HEK293 (cell line): ENCODE results near the gene VAV3.

Experiments used
- CTCF ChIA-PET: fragments of 350-600 bp; formaldehyde crosslinking; extraction: SDS; loops from one replicate; lab custom pipeline; 2021; ENCODE audit warnings: antibody characterized with exemption; lab: Yijun Ruan, JAX
- POLR2A ChIA-PET: fragments of 300-600 bp; formaldehyde crosslinking; extraction: SDS; loops from one replicate; lab custom pipeline; 2020; ENCODE audit warnings: antibody characterized with exemption, inconsistent platforms; lab: Yijun Ruan, JAX
- H3K27ac ChIP-seq: fragments of 200-500 bp; sonication (Bioruptor generic); 2 replicates; pipeline ENCODE4 v1.5.1; 2014; ENCODE audit warnings: low read depth, low read length, control low read depth, inconsistent platforms; ENCODE audit errors: extremely low read depth
- H3K36me3 ChIP-seq, 2 experiments: fragments of 200-500 bp in 1 of 2; sonication (Bioruptor generic) in 1 of 2; 1 replicate in 1 of 2; 2 replicates in 1 of 2; pipeline ENCODE4 v1.5.1; 2014 to 2017; ENCODE audit warnings: inconsistent platforms in 2 of 2, low read length in 2 of 2; ENCODE audit not compliant: control insufficient read depth in 2 of 2, insufficient read depth in 1 of 2
- H3K4me1 ChIP-seq: fragments of 200-500 bp; sonication (Bioruptor generic); 2 replicates; pipeline ENCODE4 v1.5.1; 2014; ENCODE audit warnings: mild to moderate bottlenecking, low read length, inconsistent platforms; ENCODE audit not compliant: control insufficient read depth, insufficient read depth
- H3K4me3 ChIP-seq: 2 replicates; pipeline ENCODE4 v1.5.1; 2011; ENCODE audit warnings: low read depth, mild to moderate bottlenecking, control low read depth, low read length, moderate library complexity
- H3K9me3 ChIP-seq: fragments of 200-500 bp; sonication (Bioruptor generic); 2 replicates; pipeline ENCODE4 v1.5.1; 2014; ENCODE audit warnings: low read depth, low read length, inconsistent platforms; ENCODE audit not compliant: control insufficient read depth, insufficient read depth
- CTCF ChIP-seq: fragments of 450-650 bp; formaldehyde crosslinking; IDR thresholded peaks from 2 replicates; pipeline ENCODE4 v1.5.1; 2016; ENCODE audit warnings: missing biosample characterization, missing genetic modification characterization
- GLIS1 ChIP-seq: fragments of 450-650 bp; formaldehyde crosslinking; IDR thresholded peaks from 2 replicates; pipeline ENCODE4 v1.5.1; 2016; ENCODE audit warnings: missing biosample characterization, missing genetic modification characterization
- GLIS2 ChIP-seq: fragments of 450-650 bp; formaldehyde crosslinking; IDR thresholded peaks from 2 replicates; pipeline ENCODE4 v1.5.1; 2016; ENCODE audit warnings: missing biosample characterization, missing genetic modification characterization
- HOXA7 ChIP-seq: sonication (generic); formaldehyde crosslinking; IDR thresholded peaks from 2 replicates; pipeline ENCODE4 v1.8.1; 2022; ENCODE audit warnings: missing genetic modification reagents, borderline replicate concordance
- SCRT2 ChIP-seq: fragments of 450-650 bp; formaldehyde crosslinking; IDR thresholded peaks from 2 replicates; pipeline ENCODE4 v1.5.1; 2016; ENCODE audit warnings: missing biosample characterization, missing genetic modification characterization
- SP3 ChIP-seq: fragments of 450-650 bp; formaldehyde crosslinking; IDR thresholded peaks from 2 replicates; pipeline ENCODE4 v1.5.1; 2016; ENCODE audit warnings: missing biosample characterization, missing genetic modification characterization
- ZBTB48 ChIP-seq: fragments of 450-650 bp; formaldehyde crosslinking; IDR thresholded peaks from 2 replicates; pipeline ENCODE4 v1.5.1; 2016; ENCODE audit warnings: missing biosample characterization, missing genetic modification characterization
- ZBTB49 ChIP-seq: fragments of 450-650 bp; formaldehyde crosslinking; IDR thresholded peaks from 2 replicates; pipeline ENCODE4 v1.5.1; 2016; ENCODE audit warnings: missing biosample characterization, missing genetic modification characterization, low read depth
- ZFP37 ChIP-seq: fragments of 450-650 bp; formaldehyde crosslinking; IDR thresholded peaks from 2 replicates; pipeline ENCODE4 v1.5.1; 2016; ENCODE audit warnings: missing biosample characterization, missing genetic modification characterization
- ZNF138 ChIP-seq: fragments of 450-650 bp; formaldehyde crosslinking; IDR thresholded peaks from 2 replicates; pipeline ENCODE4 v1.5.1; 2016; ENCODE audit warnings: missing biosample characterization, missing genetic modification characterization, borderline replicate concordance
- ZNF202 ChIP-seq: fragments of 450-650 bp; formaldehyde crosslinking; IDR thresholded peaks from 2 replicates; pipeline ENCODE4 v1.5.1; 2016; ENCODE audit warnings: missing biosample characterization, missing genetic modification characterization, borderline replicate concordance
- ZNF221 ChIP-seq: fragments of 450-650 bp; formaldehyde crosslinking; IDR thresholded peaks from 2 replicates; pipeline ENCODE4 v1.5.1; 2017; ENCODE audit warnings: missing biosample characterization, missing genetic modification characterization, borderline replicate concordance
- ZNF274 ChIP-seq, 2 experiments: fragments of 200-500 bp in 1 of 2; fragments of 450-650 bp in 1 of 2; sonication (Bioruptor generic) in 1 of 2; formaldehyde crosslinking in 1 of 2; IDR thresholded peaks; 2 replicates each; pipeline versions ENCODE4 v1.5.1 to v1.6.1; 2014 to 2016; ENCODE audit warnings: borderline replicate concordance in 1 of 2, inconsistent platforms in 1 of 2, low read length in 1 of 2, missing biosample characterization in 1 of 2, missing genetic modification characterization in 1 of 2
- ZNF335 ChIP-seq: fragments of 450-650 bp; formaldehyde crosslinking; conservative IDR thresholded peaks from 2 replicates; pipeline ENCODE4 v1.5.1; 2016; ENCODE audit warnings: missing biosample characterization, missing genetic modification characterization
- ZNF404 ChIP-seq: fragments of 450-650 bp; formaldehyde crosslinking; IDR thresholded peaks from 2 replicates; pipeline ENCODE4 v1.5.1; 2017; ENCODE audit warnings: missing biosample characterization, missing genetic modification characterization
- ZNF423 ChIP-seq: fragments of 450-650 bp; formaldehyde crosslinking; IDR thresholded peaks from 2 replicates; pipeline ENCODE4 v1.5.1; 2016; ENCODE audit warnings: missing biosample characterization, missing genetic modification characterization
- ZNF473 ChIP-seq: fragments of 450-650 bp; formaldehyde crosslinking; IDR thresholded peaks from 2 replicates; pipeline ENCODE4 v1.5.1; 2017; ENCODE audit warnings: missing biosample characterization, missing genetic modification characterization
- ZNF488 ChIP-seq: fragments of 450-650 bp; formaldehyde crosslinking; IDR thresholded peaks from 2 replicates; pipeline ENCODE4 v1.5.1; 2016; ENCODE audit warnings: missing biosample characterization, missing genetic modification characterization
- ZNF510 ChIP-seq: fragments of 450-650 bp; formaldehyde crosslinking; IDR thresholded peaks from 2 replicates; pipeline ENCODE4 v1.5.1; 2018; ENCODE audit warnings: mild to moderate bottlenecking, missing genetic modification characterization, missing biosample characterization; ENCODE audit not compliant: insufficient replicate concordance
- ZNF514 ChIP-seq: fragments of 450-650 bp; formaldehyde crosslinking; IDR thresholded peaks from 2 replicates; pipeline ENCODE4 v1.5.1; 2016; ENCODE audit warnings: missing biosample characterization, missing genetic modification characterization
- ZNF623 ChIP-seq: fragments of 450-650 bp; formaldehyde crosslinking; IDR thresholded peaks from 2 replicates; pipeline ENCODE4 v1.5.1; 2016; ENCODE audit warnings: missing biosample characterization, missing genetic modification characterization
- ZNF701 ChIP-seq: fragments of 450-650 bp; formaldehyde crosslinking; IDR thresholded peaks from 2 replicates; pipeline ENCODE4 v1.5.1; 2016; ENCODE audit warnings: missing biosample characterization, missing genetic modification characterization
- ZNF76 ChIP-seq: fragments of 450-650 bp; formaldehyde crosslinking; IDR thresholded peaks from 2 replicates; pipeline ENCODE4; 2016; ENCODE audit warnings: low read depth, missing biosample characterization, missing genetic modification characterization, borderline replicate concordance
- ZNF792 ChIP-seq: fragments of 450-650 bp; formaldehyde crosslinking; IDR thresholded peaks from 2 replicates; pipeline ENCODE4 v1.5.1; 2016; ENCODE audit warnings: missing biosample characterization, missing genetic modification characterization

The VAV3 gene

GRCh38 chr1:107843989-107844388 lies 121.0 kb downstream of the VAV3 start:
- CTCF ChIA-PET, result interaction anchor here (0.9 kb wide), 1 partner anchor 25 kb away, joined by 3 read pairs; no protein-coding TSS in a partner anchor
- H3K27ac ChIP-seq, result no peak overlapping the region
- no peaks in the 10 kb centered on the region for H3K36me3 ChIP-seq
- H3K4me3 ChIP-seq, result no peak overlapping the region
- H3K4me1 ChIP-seq, result no peaks in the 10 kb centered on the region
- POLR2A ChIA-PET, result no interaction called here
- no peaks in the 10 kb centered on the region for H3K9me3 ChIP-seq
- TF ChIP-seq ZNF623 (tag by site-specific recombination), result no peak
- TF ChIP-seq ZNF76 (tag by site-specific recombination), result no peak
- no peak for TF ChIP-seq ZNF274 (IDR thresholded peaks at IDR 0.05; ENCODE audit: low read length)
- no peak for TF ChIP-seq ZNF274 (tag by site-specific recombination; IDR thresholded peaks at IDR 0.05; ENCODE audit: borderline replicate concordance)
- TF ChIP-seq ZNF510 (tag by site-specific recombination), result no peak
- no peak for TF ChIP-seq ZNF488
- no peak for TF ChIP-seq ZNF335 (tag by site-specific recombination)
- no peak for TF ChIP-seq ZNF514 (tag by site-specific recombination)
- no peak for TF ChIP-seq ZFP37
- no peak for TF ChIP-seq SP3 (tag by site-specific recombination)
- no peak for TF ChIP-seq CTCF (tag by site-specific recombination)
- TF ChIP-seq ZNF138 (tag by site-specific recombination), result no peak
- no peak for TF ChIP-seq ZNF404 (tag by site-specific recombination)
- no peak for TF ChIP-seq ZNF423 (tag by site-specific recombination)
- TF ChIP-seq ZBTB49 (tag by site-specific recombination), result no peak
- TF ChIP-seq ZNF701 (tag by site-specific recombination), result no peak

GRCh38 chr1:107842241-107842640 lies 122.7 kb downstream of the VAV3 start:
- H3K4me3 ChIP-seq, result no peak overlapping the region
- H3K36me3 ChIP-seq, result no peaks in the 10 kb centered on the region
- TF ChIP-seq ZNF221 (tag by site-specific recombination), result no peak
- no peak for TF ChIP-seq GLIS1 (tag by site-specific recombination)
- no peak for TF ChIP-seq ZBTB48 (tag by site-specific recombination)
- TF ChIP-seq ZNF792 (tag by site-specific recombination), result no peak
- no peak for TF ChIP-seq ZNF473 (tag by site-specific recombination)
- no peak for TF ChIP-seq SCRT2 (tag by site-specific recombination)
- TF ChIP-seq ZNF404 (tag by site-specific recombination), result no peak
- no peak for TF ChIP-seq ZNF202
- no peak for TF ChIP-seq ZFP37
- TF ChIP-seq HOXA7, result no peak
- no peak for TF ChIP-seq GLIS2
- ChIA-PET CTCF (interaction anchor here (0.6 kb wide), 2 partner anchors 9 to 175 kb away, joined by 3 to 4 read pairs; no protein-coding TSS in a partner anchor), POLR2A (no interaction called here)
- H3K9me3 ChIP-seq, result no peaks in the 10 kb centered on the region
- H3K4me1 ChIP-seq, result no peaks in the 10 kb centered on the region
- H3K27ac ChIP-seq, result no peak overlapping the region
